ENCODE measurements around the gene FGD2.

The FGD2 gene

GRCh38 chr6:37016995-37017394, 11.5 kb downstream of the FGD2 start:
- in situ Hi-C loops (cut with HindIII; ENCODE audit: low sequenced_read_pairs): loop anchor here (5.0 kb wide), 1 partner anchor 110 kb away; no protein-coding TSS in a partner anchor

GRCh38 chr6:37017606-37018197, 12.2 kb downstream of the FGD2 start:
- in situ Hi-C loops (cut with HindIII; ENCODE audit: low sequenced_read_pairs): loop anchor here (5.0 kb wide), 1 partner anchor 110 kb away; no protein-coding TSS in a partner anchor

GRCh38 chr6:37018198-37019064, 13.0 kb downstream of the FGD2 start:
- in situ Hi-C loops (cut with HindIII; ENCODE audit: low sequenced_read_pairs): loop anchor here (5.0 kb wide), 1 partner anchor 111 kb away; no protein-coding TSS in a partner anchor

- in situ Hi-C loops (cut with HindIII; ENCODE audit: low sequenced_read_pairs): loop anchor here (5.0 kb wide), 1 partner anchor 112 kb away; no protein-coding TSS in a partner anchor
Observed at GRCh38 chr6:37019065-37019450, 13.6 kb downstream of the FGD2 start.

GRCh38 chr6:37020381-37020780, 14.9 kb downstream of the FGD2 start:
- in situ Hi-C loops (cut with HindIII; ENCODE audit: low sequenced_read_pairs): no loop called here

GRCh38 chr6:37020812-37021211, 15.4 kb downstream of the FGD2 start:
- in situ Hi-C loops (cut with HindIII; ENCODE audit: low sequenced_read_pairs): no loop called here

- in situ Hi-C loops (cut with HindIII; ENCODE audit: low sequenced_read_pairs): no loop called here
Observed at GRCh38 chr6:37021356-37022129, 16.1 kb downstream of the FGD2 start.

- in situ Hi-C loops (cut with HindIII; ENCODE audit: low sequenced_read_pairs): no loop called here
Observed at GRCh38 chr6:37022135-37022863, 16.8 kb downstream of the FGD2 start.

- in situ Hi-C loops (cut with HindIII; ENCODE audit: low sequenced_read_pairs): no loop called here
Observed at GRCh38 chr6:37024656-37025337, 19.3 kb downstream of the FGD2 start.

- in situ Hi-C loops (cut with HindIII; ENCODE audit: low sequenced_read_pairs): no loop called here
Observed at GRCh38 chr6:37025621-37026466, 20.4 kb downstream of the FGD2 start.

- in situ Hi-C loops (cut with HindIII; ENCODE audit: low sequenced_read_pairs): no loop called here
Observed at GRCh38 chr6:37027036-37027720, 21.7 kb downstream of the FGD2 start.

- in situ Hi-C loops (cut with HindIII; ENCODE audit: low sequenced_read_pairs): no loop called here
Observed at GRCh38 chr6:37027811-37028469, 22.5 kb downstream of the FGD2 start.

- in situ Hi-C loops (cut with HindIII; ENCODE audit: low sequenced_read_pairs): no loop called here
Observed at GRCh38 chr6:37029249-37029971, 24.0 kb downstream of the FGD2 start.

GRCh38 chr6:37030599-37030998, 25.1 kb downstream of the FGD2 start:
- in situ Hi-C loops (cut with HindIII; ENCODE audit: low sequenced_read_pairs): no loop called here

- in situ Hi-C loops (cut with HindIII; ENCODE audit: low sequenced_read_pairs): no loop called here
Observed at GRCh38 chr6:37032239-37032638, 26.8 kb downstream of the FGD2 start.

GRCh38 chr6:37033255-37033654, 27.8 kb downstream of the FGD2 start:
- in situ Hi-C loops (cut with HindIII; ENCODE audit: low sequenced_read_pairs): no loop called here

Measured in endothelial cell of hepatic sinusoid (primary cell).